CD14-positive monocyte (primary cell): ENCODE results near the gene ARIH2. TPM values are rescaled to one million over a fixed set of nuclear protein-coding genes. Genes with fewer than 3 reads are reported as not detected.

ENCODE experiments used
- DNase-seq, 3 donors: peaks; one replicate each; pipeline ENCODE4 v3.0.0-alpha.2; 2011 to 2022
- H2AFZ ChIP-seq: 2 replicates; pipeline ENCODE4 v1.6.0; 2012; ENCODE audit warnings: mild to moderate bottlenecking, low read depth, low read length, inconsistent platforms; ENCODE audit not compliant: insufficient read depth, poor library complexity, severe bottlenecking
- H3K27ac ChIP-seq, 2 donors: 1 replicate in 1 of 2; 2 replicates in 1 of 2; pipeline ENCODE4 v1.5.1; 2012 to 2013; ENCODE audit warnings: low read length in 2 of 2, control low read depth in 1 of 2, inconsistent platforms in 1 of 2, low read depth in 1 of 2, mild to moderate bottlenecking in 1 of 2
- H3K27me3 ChIP-seq, 2 donors: one replicate each; pipeline versions ENCODE4 v1.6.0 to v1.6.1; 2011 to 2013; ENCODE audit warnings: low read length in 2 of 2; ENCODE audit not compliant: control insufficient read depth in 2 of 2, insufficient read depth in 2 of 2
- H3K36me3 ChIP-seq, 2 donors: replicated peaks in 1 of 2; 1 replicate in 1 of 2; 2 replicates in 1 of 2; pipeline versions ENCODE4 v1.5.1 to v1.6.1; 2012 to 2013; ENCODE audit warnings: low read length in 2 of 2, control low read depth in 1 of 2, inconsistent platforms in 1 of 2, mild to moderate bottlenecking in 1 of 2; ENCODE audit not compliant: insufficient read depth in 2 of 2, control insufficient read depth in 1 of 2
- H3K4me1 ChIP-seq, 2 donors: 1 replicate in 1 of 2; 2 replicates in 1 of 2; pipeline versions ENCODE4 v1.5.1 to v1.6.1; 2012 to 2013; ENCODE audit warnings: low read length in 2 of 2, control low read depth in 1 of 2, inconsistent platforms in 1 of 2, mild to moderate bottlenecking in 1 of 2, moderate library complexity in 1 of 2; ENCODE audit not compliant: insufficient read depth in 2 of 2, control insufficient read depth in 1 of 2
- H3K4me2 ChIP-seq: replicated peaks from 2 replicates; pipeline ENCODE3; 2012; ENCODE audit warnings: low read length, moderate library complexity, mild to moderate bottlenecking; ENCODE audit not compliant: poor library complexity, severe bottlenecking; ENCODE audit errors: extremely low read depth
- H3K4me3 ChIP-seq, 3 experiments: fragments of 200-600 bp in 1 of 3; sonication (generic) in 1 of 3; replicated peaks in 1 of 3; 1 replicate in 2 of 3; 2 replicates in 1 of 3; pipeline ENCODE4 v1.5.1; 2011 to 2013; ENCODE audit warnings: low read length in 3 of 3, mild to moderate bottlenecking in 3 of 3, control low read depth in 2 of 3, low read depth in 2 of 3, inconsistent platforms in 1 of 3, moderate library complexity in 1 of 3
- H3K79me2 ChIP-seq: 2 replicates; pipeline ENCODE4 v1.6.0; 2012; ENCODE audit warnings: mild to moderate bottlenecking, control low read depth, inconsistent platforms, low read length, moderate library complexity; ENCODE audit not compliant: insufficient read depth
- H3K9ac ChIP-seq: 2 replicates; pipeline ENCODE4 v1.6.0; 2017; ENCODE audit warnings: low read length, mild to moderate bottlenecking; ENCODE audit not compliant: insufficient read depth, poor library complexity, severe bottlenecking
- H3K9me3 ChIP-seq, 2 donors: replicated peaks in 1 of 2; 1 replicate in 1 of 2; 2 replicates in 1 of 2; pipeline versions ENCODE4 v1.5.1 to v1.6.1; 2012 to 2013; ENCODE audit warnings: low read length in 2 of 2, control low read depth in 1 of 2; ENCODE audit not compliant: control insufficient read depth in 1 of 2, insufficient read depth in 1 of 2
- H4K20me1 ChIP-seq: 2 replicates; pipeline ENCODE4 v1.6.0; 2012; ENCODE audit warnings: mild to moderate bottlenecking, low read length, control low read depth, moderate library complexity; ENCODE audit not compliant: insufficient read depth
- H3K27ac Mint-ChIP-seq, 7 donors: one replicate each; pipeline ENCODE4 v1.8.0; 2020; ENCODE audit warnings: mild to moderate bottlenecking in 7 of 7, mixed read lengths in 7 of 7, moderate library complexity in 6 of 7, inconsistent platforms in 2 of 7
- H3K27me3 Mint-ChIP-seq, 3 donors: one replicate each; pipeline ENCODE4 v1.8.0; 2021 to 2022; ENCODE audit warnings: low read depth in 3 of 3, mild to moderate bottlenecking in 3 of 3, mixed read lengths in 3 of 3, moderate library complexity in 3 of 3, inconsistent platforms in 1 of 3
- H3K36me3 Mint-ChIP-seq, 2 donors: one replicate each; pipeline ENCODE4 v1.8.0; 2020; ENCODE audit warnings: mixed read lengths in 2 of 2, inconsistent platforms in 1 of 2, mild to moderate bottlenecking in 1 of 2
- H3K4me1 Mint-ChIP-seq: one replicate; pipeline ENCODE4 v1.8.0; 2020; ENCODE audit warnings: mild to moderate bottlenecking, mixed read lengths
- H3K4me3 Mint-ChIP-seq, 2 donors: one replicate each; pipeline ENCODE4 v1.8.0; 2020; ENCODE audit warnings: mild to moderate bottlenecking in 2 of 2, mixed read lengths in 2 of 2, moderate library complexity in 1 of 2
- H3K9me3 Mint-ChIP-seq, 7 donors: one replicate each; pipeline ENCODE4 v1.8.0; 2020 to 2022; ENCODE audit warnings: mixed read lengths in 7 of 7, mild to moderate bottlenecking in 6 of 7, moderate library complexity in 6 of 7, inconsistent platforms in 2 of 7
- WGBS: methylation state at CpG from one replicate; pipeline ENCODE4 v1.1.5; 2013; ENCODE audit warnings: missing lambda C conversion rate; ENCODE audit not compliant: insufficient coverage; 5-methylcytosine and 5-hydroxymethylcytosine counted together
- intact Hi-C, 2 donors: fragments of 100-400 bp; cut with micrococcal nuclease; formaldehyde crosslinking; loops; one replicate each; pipeline versions ENCODE4 v1.15.0 to v1.15.1; 2023
- polyA plus RNA-seq, 3 donors: library from polyadenylated mRNA; depleted of rRNA in 1 of 3; unstranded in 2 of 3; stranded (reverse) in 1 of 3; fragments of 300-500 nt in 2 of 3; fragments of >200 nt in 1 of 3; fragmentation: Illumina TruSeq in 2 of 3; gene quantifications; 1 replicate in 2 of 3; 2 replicates in 1 of 3; pipeline ENCODE4 v1.2.3, GENCODE V29; 2012 to 2021
- TF ChIP-seq, protein P1 (sequence below): fragments of 200-600 bp; IDR thresholded peaks from one replicate; pipeline ENCODE4 v1.8.0; 2022; ENCODE audit warnings: antibody characterized with exemption, mild to moderate bottlenecking

ARIH2 gene
- polyA plus RNA-seq, 3 donors: 68.2 to 94.8 (median 72.2) TPM

DNA sequence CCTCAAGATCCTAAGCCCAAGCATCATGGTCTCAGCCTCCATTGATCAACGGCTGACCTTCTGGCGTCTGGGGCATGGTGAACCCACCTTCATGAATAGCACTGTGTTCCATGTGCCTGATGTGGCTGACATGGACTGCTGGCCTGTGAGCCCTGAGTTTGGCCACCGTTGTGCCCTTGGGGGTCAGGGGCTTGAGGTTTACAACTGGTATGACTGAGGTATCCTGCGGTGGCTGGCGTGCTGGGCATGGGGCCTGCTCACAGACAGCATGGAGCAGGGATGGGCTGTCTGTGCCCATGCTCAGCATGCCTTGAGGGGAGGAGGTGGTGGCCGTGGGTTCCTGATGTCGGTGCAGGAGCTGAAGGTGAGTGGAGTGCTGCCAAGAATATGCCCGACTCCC, 96.4 kb downstream of the ARIH2 start:
- peaks cover 24 to 30% of the 10 kb centered on the region in 2 donors for H3K4me1 ChIP-seq
- TF ChIP-seq, protein P1, sequence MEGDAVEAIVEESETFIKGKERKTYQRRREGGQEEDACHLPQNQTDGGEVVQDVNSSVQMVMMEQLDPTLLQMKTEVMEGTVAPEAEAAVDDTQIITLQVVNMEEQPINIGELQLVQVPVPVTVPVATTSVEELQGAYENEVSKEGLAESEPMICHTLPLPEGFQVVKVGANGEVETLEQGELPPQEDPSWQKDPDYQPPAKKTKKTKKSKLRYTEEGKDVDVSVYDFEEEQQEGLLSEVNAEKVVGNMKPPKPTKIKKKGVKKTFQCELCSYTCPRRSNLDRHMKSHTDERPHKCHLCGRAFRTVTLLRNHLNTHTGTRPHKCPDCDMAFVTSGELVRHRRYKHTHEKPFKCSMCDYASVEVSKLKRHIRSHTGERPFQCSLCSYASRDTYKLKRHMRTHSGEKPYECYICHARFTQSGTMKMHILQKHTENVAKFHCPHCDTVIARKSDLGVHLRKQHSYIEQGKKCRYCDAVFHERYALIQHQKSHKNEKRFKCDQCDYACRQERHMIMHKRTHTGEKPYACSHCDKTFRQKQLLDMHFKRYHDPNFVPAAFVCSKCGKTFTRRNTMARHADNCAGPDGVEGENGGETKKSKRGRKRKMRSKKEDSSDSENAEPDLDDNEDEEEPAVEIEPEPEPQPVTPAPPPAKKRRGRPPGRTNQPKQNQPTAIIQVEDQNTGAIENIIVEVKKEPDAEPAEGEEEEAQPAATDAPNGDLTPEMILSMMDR: no peak
- Mint-ChIP-seq H3K27ac (peak overlapping the region in 1 of 7 donors; percentile 41), H3K36me3 (peaks cover 28 to 58% of the 10 kb centered on the region in 2 donors), H3K4me3 (no peak overlapping the region), H3K4me1 (peaks cover 19% of the 10 kb centered on the region), H3K27me3 (no peaks in the 10 kb centered on the region), H3K9me3 (no peaks in the 10 kb centered on the region)
- WGBS: 96% methylated on average over 5 of the region's 8 CpGs
- no peak for DNase-seq
- H3K36me3 ChIP-seq: peaks cover 41 to 55% of the 10 kb centered on the region in 2 donors
- no peak overlapping the region for H2AFZ ChIP-seq
- no peak overlapping the region for H3K27ac ChIP-seq
- H3K4me2 ChIP-seq: no peak overlapping the region
- no peaks in the 10 kb centered on the region for H3K9me3 ChIP-seq
- H3K4me3 ChIP-seq: no peak overlapping the region
- H4K20me1 ChIP-seq: peaks cover 45% of the 10 kb centered on the region
- H3K79me2 ChIP-seq: peaks cover 41% of the 10 kb centered on the region
- intact Hi-C loops: no loop called here
- H3K9ac ChIP-seq: no peak overlapping the region
- H3K27me3 ChIP-seq: no peaks in the 10 kb centered on the region

DNA sequence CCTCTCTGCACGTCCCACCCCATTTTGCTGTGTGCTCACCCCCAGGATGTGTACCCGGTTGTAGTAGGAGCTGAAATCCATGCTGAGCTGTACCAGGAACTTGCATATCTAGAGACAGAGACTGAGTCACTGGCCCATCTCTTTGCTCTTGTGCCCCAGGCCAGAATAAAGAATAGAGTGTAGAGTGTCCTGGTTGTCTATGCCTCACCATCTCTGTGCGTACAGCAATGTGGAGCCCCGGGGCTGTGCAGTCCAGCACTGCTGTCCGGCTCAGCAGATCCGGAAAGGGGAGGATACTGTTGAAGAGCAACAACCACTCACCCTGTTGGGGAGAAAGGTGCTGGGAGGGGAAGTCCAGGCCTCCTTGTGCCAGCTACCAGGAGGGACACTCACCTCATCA, 97.1 kb downstream of the ARIH2 start:
- H3K27ac Mint-ChIP-seq: no peak overlapping the region
- DNase-seq: no peak
- WGBS: 87% methylated on average over 3 of the region's 6 CpGs
- peaks cover 30 to 37% of the 10 kb centered on the region in 2 donors for H3K4me1 ChIP-seq
- no peak overlapping the region for H3K4me2 ChIP-seq
- TF ChIP-seq, protein P1: no peak
- H4K20me1 ChIP-seq: peaks cover 45% of the 10 kb centered on the region
- H3K4me1 Mint-ChIP-seq: peaks cover 23% of the 10 kb centered on the region
- H3K4me3 Mint-ChIP-seq: no peak overlapping the region
- no peaks in the 10 kb centered on the region for H3K9me3 Mint-ChIP-seq
- H3K27ac ChIP-seq: no peak overlapping the region
- intact Hi-C loops: no loop called here
- H3K9me3 ChIP-seq: no peaks in the 10 kb centered on the region
- no peak overlapping the region for H3K9ac ChIP-seq
- no peak overlapping the region for H2AFZ ChIP-seq
- peaks cover 28 to 53% of the 10 kb centered on the region in 2 donors for H3K36me3 Mint-ChIP-seq
- H3K36me3 ChIP-seq: peaks cover 41 to 55% of the 10 kb centered on the region in 2 donors
- H3K4me3 ChIP-seq: no peak overlapping the region
- H3K27me3 Mint-ChIP-seq: no peaks in the 10 kb centered on the region
- no peaks in the 10 kb centered on the region for H3K27me3 ChIP-seq
- H3K79me2 ChIP-seq: peaks cover 48% of the 10 kb centered on the region
